HG03378 (cell line): ENCODE measurements around the gene L3HYPDH.
"Not testable (repeated sequence)": the region's sequence is repeated elsewhere in the genome, so short reads cannot be mapped to it uniquely, and the experiment has no call there.

Experiments
- ATAC-seq: cut with Tn5 transposase; IDR thresholded peaks from one replicate; pipeline ENCODE4 v1.9.1; 2021; ENCODE audit warnings: mild to moderate bottlenecking, moderate library complexity; ENCODE audit not compliant: unreplicated experiment

Gene L3HYPDH

GRCh38 chr14:59480166-59480565, 4.0 kb downstream of the L3HYPDH start:
- ATAC-seq: no peak

GRCh38 chr14:59478540-59478939, 5.7 kb downstream of the L3HYPDH start:
- no peak for ATAC-seq

- no peak for ATAC-seq
These were observed 8.5 kb downstream of the L3HYPDH start for GRCh38 chr14:59475709-59476108.

GRCh38 chr14:59474172-59474571, 10.0 kb downstream of the L3HYPDH start:
- no peak for ATAC-seq

- ATAC-seq: peak; percentile 23
These were observed 18.7 kb downstream of the L3HYPDH start, which contains the start of gene GPR135 for GRCh38 chr14:59465316-59466135. GPR135 (minus strand) TSS chr14:59465380; CDS start chr14:59465226, 154 bp downstream.

GRCh38 chr14:59464486-59465315, 19.5 kb downstream of the L3HYPDH start:
- peak; percentile 50 for ATAC-seq

GRCh38 chr14:59463787-59464485, 20.3 kb downstream of the L3HYPDH start:
- peak; percentile 19 for ATAC-seq

GRCh38 chr14:59461891-59462290, 22.3 kb downstream of the L3HYPDH start:
- no peak for ATAC-seq

GRCh38 chr14:59460378-59460777, 23.8 kb downstream of the L3HYPDH start:
- no peak for ATAC-seq

- ATAC-seq: no peak
These were observed 25.7 kb downstream of the L3HYPDH start for GRCh38 chr14:59458486-59458885.

- no peak for ATAC-seq
These were observed 28.8 kb downstream of the L3HYPDH start for GRCh38 chr14:59455411-59455810.

- no peak for ATAC-seq
These were observed 30.1 kb downstream of the L3HYPDH start for GRCh38 chr14:59454139-59454538.

GRCh38 chr14:59451849-59452248, 32.4 kb downstream of the L3HYPDH start:
- no peak for ATAC-seq

- ATAC-seq: no peak
These were observed 33.5 kb downstream of the L3HYPDH start for GRCh38 chr14:59450716-59451115.

GRCh38 chr14:59448673-59449072, 35.5 kb downstream of the L3HYPDH start:
- ATAC-seq: not testable (repeated sequence)

GRCh38 chr14:59439256-59439965, 44.8 kb downstream of the L3HYPDH start:
- ATAC-seq: no peak

- no peak for ATAC-seq
These were observed 46.0 kb downstream of the L3HYPDH start for GRCh38 chr14:59438195-59438647.

- no peak for ATAC-seq
These were observed 48.2 kb downstream of the L3HYPDH start for GRCh38 chr14:59435987-59436386.

- no peak for ATAC-seq
These were observed 49.1 kb downstream of the L3HYPDH start for GRCh38 chr14:59435101-59435500.

GRCh38 chr14:59429790-59430189, 54.4 kb downstream of the L3HYPDH start:
- no peak for ATAC-seq
